ENCODE measurements around the gene LAMB1.

The LAMB1 gene

DNA sequence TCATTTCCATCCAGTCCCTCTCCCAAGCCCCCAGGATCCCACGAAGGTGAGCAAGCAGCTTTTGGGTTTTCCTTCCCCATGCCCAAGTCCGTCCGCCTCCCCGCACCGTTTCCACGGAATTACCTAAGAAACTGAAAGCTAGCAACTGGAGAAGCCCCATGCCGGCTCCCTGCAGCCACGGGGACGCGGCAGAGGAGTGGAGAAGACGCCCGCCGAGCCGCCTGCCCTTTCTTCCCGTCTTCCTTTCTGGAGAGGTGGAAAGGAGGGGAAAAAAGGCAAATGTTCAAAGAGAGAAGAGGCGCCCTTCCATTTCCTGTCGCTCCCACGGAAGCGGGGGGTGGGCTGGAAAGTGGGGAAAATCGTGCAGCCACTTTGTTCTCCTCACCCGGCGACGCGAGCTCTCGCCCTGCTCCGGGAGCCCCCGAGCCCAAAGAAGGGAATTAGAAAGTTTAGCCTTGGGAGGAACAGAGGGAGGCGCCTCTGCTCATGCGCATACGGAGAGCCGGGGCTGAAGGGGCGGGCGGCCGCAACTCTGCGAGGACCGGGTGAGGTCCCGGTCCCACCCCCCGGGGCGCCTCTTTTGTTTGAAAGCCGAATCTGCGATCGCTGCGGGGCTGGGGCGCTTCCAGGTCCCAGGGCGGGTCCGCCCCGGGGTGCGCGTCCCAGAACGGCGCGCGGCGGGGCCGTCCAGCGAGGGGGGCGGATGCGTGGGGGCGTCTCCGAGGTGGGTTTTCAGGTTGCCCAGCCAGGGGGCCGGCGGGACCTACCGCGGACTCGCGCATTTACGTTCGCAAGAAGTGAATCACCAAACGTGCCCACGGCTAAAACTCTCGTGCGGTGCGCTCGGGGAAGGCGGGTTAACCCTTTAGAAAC is at the start of gene LAMB1:
TSS of gene LAMB1 (minus strand) at position 436 of the 873 bp plus-strand sequence. CDS start at position 160, 276 bp downstream.
- DNase-seq (ENCODE audit: low read depth): peak; percentile 59
- TF ChIP-seq, protein P1, sequence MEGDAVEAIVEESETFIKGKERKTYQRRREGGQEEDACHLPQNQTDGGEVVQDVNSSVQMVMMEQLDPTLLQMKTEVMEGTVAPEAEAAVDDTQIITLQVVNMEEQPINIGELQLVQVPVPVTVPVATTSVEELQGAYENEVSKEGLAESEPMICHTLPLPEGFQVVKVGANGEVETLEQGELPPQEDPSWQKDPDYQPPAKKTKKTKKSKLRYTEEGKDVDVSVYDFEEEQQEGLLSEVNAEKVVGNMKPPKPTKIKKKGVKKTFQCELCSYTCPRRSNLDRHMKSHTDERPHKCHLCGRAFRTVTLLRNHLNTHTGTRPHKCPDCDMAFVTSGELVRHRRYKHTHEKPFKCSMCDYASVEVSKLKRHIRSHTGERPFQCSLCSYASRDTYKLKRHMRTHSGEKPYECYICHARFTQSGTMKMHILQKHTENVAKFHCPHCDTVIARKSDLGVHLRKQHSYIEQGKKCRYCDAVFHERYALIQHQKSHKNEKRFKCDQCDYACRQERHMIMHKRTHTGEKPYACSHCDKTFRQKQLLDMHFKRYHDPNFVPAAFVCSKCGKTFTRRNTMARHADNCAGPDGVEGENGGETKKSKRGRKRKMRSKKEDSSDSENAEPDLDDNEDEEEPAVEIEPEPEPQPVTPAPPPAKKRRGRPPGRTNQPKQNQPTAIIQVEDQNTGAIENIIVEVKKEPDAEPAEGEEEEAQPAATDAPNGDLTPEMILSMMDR (IDR thresholded peaks at IDR 0.05; ENCODE audit: insufficient read depth, low read depth, low read length, missing control alignments): no peak
- peak within 1 kb of the TSS; percentile 62 for H3K4me3 ChIP-seq (ENCODE audit: low read length)

- no peak for DNase-seq (ENCODE audit: low read depth)
- H3K4me3 ChIP-seq (ENCODE audit: low read length): no peak overlapping the region
- TF ChIP-seq, protein P1 (IDR thresholded peaks at IDR 0.05; ENCODE audit: insufficient read depth, low read depth, low read length, missing control alignments): no peak
Observed at GRCh38 chr7:108051454-108051853, 48.5 kb upstream of the LAMB1 start.

DNA sequence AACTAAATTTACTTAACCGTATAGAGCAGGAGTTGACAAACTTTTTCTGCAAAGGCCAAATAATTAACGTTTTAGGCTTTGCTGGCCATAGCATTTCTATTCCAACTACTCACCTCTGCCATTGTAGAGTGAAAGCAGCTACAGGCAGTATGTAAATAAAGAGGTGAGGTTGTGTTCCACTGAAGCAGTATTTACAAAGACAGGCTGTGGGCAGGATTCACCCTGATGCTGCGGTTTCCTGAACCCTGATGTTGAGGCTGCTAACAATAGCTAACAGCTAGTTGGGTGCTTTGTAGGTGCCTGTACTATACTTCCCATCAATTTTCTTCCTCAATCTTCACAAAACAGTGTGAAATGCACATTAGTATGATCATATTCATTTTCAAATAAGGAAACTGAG is 47.0 kb upstream of the LAMB1 start:
- DNase-seq (ENCODE audit: low read depth): no peak
- TF ChIP-seq, protein P1 (IDR thresholded peaks at IDR 0.05; ENCODE audit: insufficient read depth, low read depth, low read length, missing control alignments): no peak
- no peak overlapping the region for H3K4me3 ChIP-seq (ENCODE audit: low read length)

- H3K4me3 ChIP-seq (ENCODE audit: low read length): no peak overlapping the region
- TF ChIP-seq, protein P1 (IDR thresholded peaks at IDR 0.05; ENCODE audit: insufficient read depth, low read depth, low read length, missing control alignments): no peak
- no peak for DNase-seq (ENCODE audit: low read depth)
Observed at GRCh38 chr7:108048422-108048821, 45.5 kb upstream of the LAMB1 start.

DNA sequence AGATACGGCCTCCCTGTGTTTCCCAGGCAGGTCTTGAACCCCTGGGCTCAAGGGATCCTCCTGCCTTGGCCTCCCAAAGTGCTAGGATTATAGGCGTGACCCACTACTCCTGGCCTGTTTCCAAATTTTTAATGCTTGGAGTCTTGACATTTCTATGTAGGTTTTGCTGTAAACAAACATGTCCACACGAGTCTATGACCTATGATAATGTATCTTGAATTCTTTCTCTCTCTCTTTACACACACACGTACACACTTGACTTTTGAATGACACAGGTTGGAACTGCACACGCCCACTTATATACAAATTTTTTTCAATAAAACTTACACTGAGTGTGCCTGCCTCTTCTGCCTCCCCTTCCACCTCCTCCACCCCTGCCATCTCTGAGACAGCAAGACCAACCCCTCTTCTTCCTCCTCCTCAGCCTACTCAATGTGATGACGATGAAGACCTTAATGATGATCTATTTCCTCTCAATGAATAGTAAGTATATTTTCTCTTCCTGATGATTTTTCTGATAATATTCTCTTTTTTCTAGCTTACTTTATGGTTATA is 44.1 kb upstream of the LAMB1 start:
- TF ChIP-seq, protein P1 (IDR thresholded peaks at IDR 0.05; ENCODE audit: insufficient read depth, low read depth, low read length, missing control alignments): no peak
- peak; percentile 79 for DNase-seq (ENCODE audit: low read depth)
- no peak overlapping the region for H3K4me3 ChIP-seq (ENCODE audit: low read length)

DNA sequence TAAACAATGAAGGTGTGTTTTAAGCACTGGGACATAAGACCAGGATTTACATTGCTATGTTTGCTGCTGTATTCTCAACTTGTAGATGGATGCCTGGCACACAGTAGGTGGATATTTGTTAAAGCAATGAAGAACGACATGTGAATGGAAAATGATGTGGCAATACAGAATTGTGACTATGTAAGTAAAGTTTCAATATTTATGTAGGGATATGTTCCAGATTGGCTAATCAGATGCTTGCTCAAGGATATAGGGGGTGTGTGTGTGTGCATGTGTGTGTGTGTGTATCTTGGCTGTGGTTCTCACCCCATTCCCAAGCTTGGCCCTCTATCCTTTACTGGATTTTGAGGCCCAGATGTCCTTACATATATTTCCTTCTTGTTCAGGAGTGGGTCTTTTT is 42.7 kb upstream of the LAMB1 start:
- TF ChIP-seq, protein P1 (IDR thresholded peaks at IDR 0.05; ENCODE audit: insufficient read depth, low read depth, low read length, missing control alignments): no peak
- H3K4me3 ChIP-seq (ENCODE audit: low read length): no peak overlapping the region
- no peak for DNase-seq (ENCODE audit: low read depth)
